Small intestine (tissue), 7 donors: Measurements from ENCODE around the gene DRAXIN. TPM values are rescaled to one million over a fixed set of nuclear protein-coding genes. Genes with fewer than 3 reads are reported as not detected.

Source experiments
- DNase-seq, 2 donors: peaks; one replicate each; pipeline versions ENCODE4 v3.0.0 to v3.0.0-alpha.2; 2013
- FAIRE-seq: peaks from 2 replicates; lab custom pipeline; 2012; peaks lifted over from hg19 to GRCh38; lab: Jason Lieb, UNC
- H3K27ac ChIP-seq, 3 donors: one replicate each; pipeline ENCODE4 v1.5.1; 2013; ENCODE audit warnings: low read length in 2 of 3, mild to moderate bottlenecking in 2 of 3, control low read depth in 1 of 3, inconsistent platforms in 1 of 3, low read depth in 1 of 3, moderate library complexity in 1 of 3
- H3K27me3 ChIP-seq, 3 donors: one replicate each; pipeline ENCODE4 v1.6.1; 2013; ENCODE audit warnings: low read length in 3 of 3, inconsistent platforms in 1 of 3; ENCODE audit not compliant: control insufficient read depth in 3 of 3, insufficient read depth in 3 of 3
- H3K36me3 ChIP-seq, 3 donors: one replicate each; pipeline ENCODE4 v1.6.1; 2013; ENCODE audit warnings: low read length in 3 of 3, inconsistent platforms in 1 of 3, low read depth in 1 of 3, mild to moderate bottlenecking in 1 of 3, moderate library complexity in 1 of 3; ENCODE audit not compliant: control insufficient read depth in 3 of 3, insufficient read depth in 2 of 3
- H3K4me1 ChIP-seq, 3 donors: one replicate each; pipeline ENCODE4 v1.6.1; 2013; ENCODE audit warnings: low read length in 2 of 3, inconsistent platforms in 1 of 3, low read depth in 1 of 3, mild to moderate bottlenecking in 1 of 3, moderate library complexity in 1 of 3; ENCODE audit not compliant: control insufficient read depth in 3 of 3, insufficient read depth in 2 of 3
- H3K4me3 ChIP-seq, 3 donors: one replicate each; pipeline ENCODE4 v1.5.1; 2013; ENCODE audit warnings: low read length in 3 of 3, control low read depth in 1 of 3, inconsistent platforms in 1 of 3, low read depth in 1 of 3, mild to moderate bottlenecking in 1 of 3, moderate library complexity in 1 of 3
- H3K9me3 ChIP-seq, 2 donors: one replicate each; pipeline ENCODE4 v1.6.1; 2013; ENCODE audit warnings: low read depth in 1 of 2, low read length in 1 of 2; ENCODE audit not compliant: control insufficient read depth in 2 of 2, insufficient read depth in 1 of 2
- WGBS, 3 donors: extraction: QIAGEN DNeasy Blood & Tissue Kit; methylation state at CpG; one replicate each; pipeline ENCODE4 v1.1.7; 2013; 5-methylcytosine and 5-hydroxymethylcytosine counted together
- polyA plus RNA-seq, 4 donors: library from polyadenylated mRNA; stranded (reverse) in 3 of 4; unstranded in 1 of 4; fragments of 200-250 nt in 3 of 4; fragments of 120-200 nt in 1 of 4; gene quantifications; one replicate each; pipeline versions ENCODE4 v1.2.1 to v1.2.3, GENCODE V29; 2013
- donor health status: healthy with polysubstance abuse.
- donor health status: control.
- donor health status: control.
- donor health status: Bipolar disorder and iron deficiency.
- donor health status: healthy.

Gene DRAXIN
- polyA plus RNA-seq, 4 donors, result 0.07 to 0.15 TPM; not detected in 2

- Histone ChIP-seq H3K36me3 (no peaks in the 10 kb centered on the region), H3K9me3 (no peaks in the 10 kb centered on the region), H3K27ac (no peak overlapping the region), H3K27me3 (peaks cover 0 to 12% (median 2%) of the 10 kb centered on the region in 3 donors), H3K4me1 (no peaks in the 10 kb centered on the region), H3K4me3 (no peak overlapping the region)
- FAIRE-seq (no peak), DNase-seq (no peak)
- 68 to 80% (median 76%) methylated on average over 14 of the region's 14 CpGs for WGBS, 3 donors
Measured at GRCh38 chr1:11766429-11766776, 74.9 kb downstream of the DRAXIN start.

GRCh38 chr1:11767922-11768704 lies 76.6 kb downstream of the DRAXIN start:
- H3K4me3 ChIP-seq, result no peak overlapping the region
- H3K9me3 ChIP-seq, result no peaks in the 10 kb centered on the region
- no peaks in the 10 kb centered on the region for H3K36me3 ChIP-seq
- DNase-seq (no peak), FAIRE-seq (no peak)
- no peak overlapping the region for H3K27ac ChIP-seq
- H3K27me3 ChIP-seq, result no peaks in the 10 kb centered on the region
- no peaks in the 10 kb centered on the region for H3K4me1 ChIP-seq
- 68 to 75% (median 69%) methylated on average over 16 of the region's 16 CpGs for WGBS, 3 donors

- 19 to 43% (median 22%) methylated on average over 4 of the region's 4 CpGs for WGBS, 3 donors
- no peak overlapping the region for H3K4me3 ChIP-seq
- H3K27me3 ChIP-seq, result no peaks in the 10 kb centered on the region
- FAIRE-seq (no peak), DNase-seq (no peak)
- no peaks in the 10 kb centered on the region for H3K4me1 ChIP-seq
- H3K27ac ChIP-seq, result no peak overlapping the region
- H3K36me3 ChIP-seq, result no peaks in the 10 kb centered on the region
- H3K9me3 ChIP-seq, result no peaks in the 10 kb centered on the region
Measured at GRCh38 chr1:11768821-11769220, 77.3 kb downstream of the DRAXIN start.

- Histone ChIP-seq H3K27ac (no peak overlapping the region), H3K9me3 (no peaks in the 10 kb centered on the region), H3K27me3 (no peaks in the 10 kb centered on the region), H3K36me3 (no peaks in the 10 kb centered on the region), H3K4me3 (no peak overlapping the region), H3K4me1 (no peaks in the 10 kb centered on the region)
- WGBS, 3 donors, result 73 to 75% (median 74%) methylated on average over 4 of the region's 4 CpGs
- DNase-seq (no peak), FAIRE-seq (no peak)
Measured at GRCh38 chr1:11769274-11769673, 77.8 kb downstream of the DRAXIN start.

- Histone ChIP-seq H3K4me1 (no peaks in the 10 kb centered on the region), H3K36me3 (no peaks in the 10 kb centered on the region), H3K9me3 (no peaks in the 10 kb centered on the region), H3K27ac (no peak overlapping the region), H3K4me3 (no peak overlapping the region), H3K27me3 (no peaks in the 10 kb centered on the region)
- no peak for FAIRE-seq
- DNase-seq, result no peak
Measured at GRCh38 chr1:11770011-11770410, 78.5 kb downstream of the DRAXIN start.

- no peaks in the 10 kb centered on the region for H3K4me1 ChIP-seq
Measured at GRCh38 chr1:11771481-11772043, 80.1 kb downstream of the DRAXIN start.

GRCh38 chr1:11772458-11772857 lies 80.9 kb downstream of the DRAXIN start:
- Histone ChIP-seq H3K27ac (no peak overlapping the region), H3K36me3 (no peaks in the 10 kb centered on the region), H3K4me3 (no peak overlapping the region), H3K4me1 (no peaks in the 10 kb centered on the region), H3K27me3 (no peaks in the 10 kb centered on the region), H3K9me3 (no peaks in the 10 kb centered on the region)
- no peak for DNase-seq
- no peak for FAIRE-seq
- WGBS, 3 donors, result 64 to 70% (median 70%) methylated on average over 5 of the region's 5 CpGs

More at GRCh38 chr1:11771481-11772043, 80.1 kb downstream of the DRAXIN start:
- WGBS, 3 donors, result 60 to 63% (median 63%) methylated on average over 11 of the region's 11 CpGs
- no peak for FAIRE-seq
- no peaks in the 10 kb centered on the region for H3K9me3 ChIP-seq
- H3K27me3 ChIP-seq, result no peaks in the 10 kb centered on the region
- H3K36me3 ChIP-seq, result no peaks in the 10 kb centered on the region
- no peak for DNase-seq
- H3K4me3 ChIP-seq, result no peak overlapping the region
- H3K27ac ChIP-seq, result no peak overlapping the region

GRCh38 chr1:11774753-11775152 lies 83.2 kb downstream of the DRAXIN start:
- Histone ChIP-seq H3K4me3 (no peak overlapping the region), H3K9me3 (no peaks in the 10 kb centered on the region), H3K4me1 (no peaks in the 10 kb centered on the region), H3K27me3 (no peaks in the 10 kb centered on the region), H3K36me3 (no peaks in the 10 kb centered on the region), H3K27ac (no peak overlapping the region)
- DNase-seq (no peak), FAIRE-seq (no peak)
- WGBS, 3 donors, result 86 to 95% (median 90%) methylated on average over 9 of the region's 9 CpGs
